ENCODE measurements around the gene TLX2.

- TF ChIP-seq, protein P1, sequence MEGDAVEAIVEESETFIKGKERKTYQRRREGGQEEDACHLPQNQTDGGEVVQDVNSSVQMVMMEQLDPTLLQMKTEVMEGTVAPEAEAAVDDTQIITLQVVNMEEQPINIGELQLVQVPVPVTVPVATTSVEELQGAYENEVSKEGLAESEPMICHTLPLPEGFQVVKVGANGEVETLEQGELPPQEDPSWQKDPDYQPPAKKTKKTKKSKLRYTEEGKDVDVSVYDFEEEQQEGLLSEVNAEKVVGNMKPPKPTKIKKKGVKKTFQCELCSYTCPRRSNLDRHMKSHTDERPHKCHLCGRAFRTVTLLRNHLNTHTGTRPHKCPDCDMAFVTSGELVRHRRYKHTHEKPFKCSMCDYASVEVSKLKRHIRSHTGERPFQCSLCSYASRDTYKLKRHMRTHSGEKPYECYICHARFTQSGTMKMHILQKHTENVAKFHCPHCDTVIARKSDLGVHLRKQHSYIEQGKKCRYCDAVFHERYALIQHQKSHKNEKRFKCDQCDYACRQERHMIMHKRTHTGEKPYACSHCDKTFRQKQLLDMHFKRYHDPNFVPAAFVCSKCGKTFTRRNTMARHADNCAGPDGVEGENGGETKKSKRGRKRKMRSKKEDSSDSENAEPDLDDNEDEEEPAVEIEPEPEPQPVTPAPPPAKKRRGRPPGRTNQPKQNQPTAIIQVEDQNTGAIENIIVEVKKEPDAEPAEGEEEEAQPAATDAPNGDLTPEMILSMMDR (IDR thresholded peaks at IDR 0.05; ENCODE audit: low read depth, low read length) = no peak
- no peak for TF ChIP-seq EZH2phosphoT487 (IDR thresholded peaks at IDR 0.05; ENCODE audit: low read depth)
Observed at GRCh38 chr2:74566754-74567085, 52.5 kb downstream of the TLX2 start.
